RCC 7860 (cell line): ENCODE results near the gene URI1.
A peak's percentile ranks its signal among the peaks of the same experiment; 100 is the strongest.
"Not testable (repeated sequence)": the region's sequence is repeated elsewhere in the genome, so short reads cannot be mapped to it uniquely, and the experiment has no call there.

ENCODE experiments used
- DNase-seq: peaks from one replicate; pipeline ENCODE4 v3.0.0-alpha.2; 2015; ENCODE audit warnings: low spot score
- FAIRE-seq: peaks from 2 replicates; lab custom pipeline; 2012; peaks lifted over from hg19 to GRCh38; lab: Jason Lieb, UNC

Gene URI1

GRCh38 chr19:30017172-30017571 is 75.1 kb downstream of the URI1 start:
- FAIRE-seq (no peak), DNase-seq (no peak)

DNA sequence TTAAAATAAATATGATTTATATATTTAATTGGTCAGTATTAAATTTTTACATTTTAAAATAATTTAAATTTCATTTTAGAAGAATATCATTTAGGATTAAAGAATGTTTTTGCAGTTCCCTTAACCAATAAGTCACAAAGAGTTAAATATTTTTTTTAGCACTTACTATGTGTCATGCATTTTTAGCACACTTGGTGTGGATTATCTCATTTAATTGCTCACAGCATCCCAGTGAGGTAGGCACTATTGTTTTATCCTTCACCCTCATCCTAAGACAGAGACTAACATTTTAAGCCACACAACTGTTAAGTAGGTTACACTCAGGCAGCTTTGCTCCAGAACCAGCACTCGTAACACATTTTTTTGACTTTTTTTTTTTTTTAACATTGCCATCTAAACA is 78.2 kb downstream of the URI1 start:
- no peak for FAIRE-seq
- no peak for DNase-seq

DNA sequence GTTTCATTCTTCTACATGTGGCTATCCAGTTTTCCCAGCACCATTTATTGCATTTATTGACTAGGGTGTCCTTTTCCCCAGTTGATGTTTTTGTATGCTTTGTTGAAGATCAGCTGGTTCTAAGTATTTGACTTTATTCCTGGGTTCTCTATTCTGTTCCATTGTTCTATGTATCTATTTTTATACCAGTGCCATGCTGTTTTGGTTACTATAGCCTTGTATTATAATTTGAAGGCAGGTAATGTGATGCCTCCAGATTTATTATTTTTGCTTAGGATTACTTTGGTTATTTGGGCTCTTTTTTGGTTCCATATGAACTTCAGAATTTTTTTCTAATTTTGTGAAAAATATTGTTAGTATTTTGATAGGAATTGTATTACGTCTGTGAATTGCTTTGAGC is 80.6 kb downstream of the URI1 start:
- no peak for FAIRE-seq
- no peak for DNase-seq

- FAIRE-seq (no peak), DNase-seq (no peak)
Observed at GRCh38 chr19:30023330-30023729, 81.3 kb downstream of the URI1 start.

- no peak for FAIRE-seq
Observed at GRCh38 chr19:30024091-30024490, 82.1 kb downstream of the URI1 start.

GRCh38 chr19:30026933-30027332 is 84.9 kb downstream of the URI1 start:
- no peak for FAIRE-seq

More at GRCh38 chr19:30024091-30024490, 82.1 kb downstream of the URI1 start:
- no peak for DNase-seq

GRCh38 chr19:30028118-30028991 is 86.3 kb downstream of the URI1 start:
- FAIRE-seq (no peak), DNase-seq (no peak)

More at GRCh38 chr19:30026933-30027332, 84.9 kb downstream of the URI1 start:
- DNase-seq, result no peak

DNA sequence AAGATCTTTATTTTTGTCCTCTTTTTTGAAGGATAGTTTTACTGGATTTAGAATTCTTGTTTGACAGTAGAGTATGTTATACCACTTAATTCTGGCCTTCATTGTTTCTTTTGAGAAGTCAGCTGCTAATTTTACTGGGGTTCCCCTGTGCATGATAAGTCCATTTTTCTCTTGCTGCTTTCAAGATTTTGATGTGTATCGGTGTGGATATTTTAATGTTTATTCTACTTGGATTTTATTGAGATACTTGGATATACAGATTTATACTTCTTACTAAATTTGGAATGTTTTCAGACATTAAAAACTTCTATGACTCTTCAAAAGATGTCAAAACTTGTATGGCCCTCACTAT is 86.9 kb downstream of the URI1 start:
- DNase-seq, result no peak
- FAIRE-seq, result no peak

DNA sequence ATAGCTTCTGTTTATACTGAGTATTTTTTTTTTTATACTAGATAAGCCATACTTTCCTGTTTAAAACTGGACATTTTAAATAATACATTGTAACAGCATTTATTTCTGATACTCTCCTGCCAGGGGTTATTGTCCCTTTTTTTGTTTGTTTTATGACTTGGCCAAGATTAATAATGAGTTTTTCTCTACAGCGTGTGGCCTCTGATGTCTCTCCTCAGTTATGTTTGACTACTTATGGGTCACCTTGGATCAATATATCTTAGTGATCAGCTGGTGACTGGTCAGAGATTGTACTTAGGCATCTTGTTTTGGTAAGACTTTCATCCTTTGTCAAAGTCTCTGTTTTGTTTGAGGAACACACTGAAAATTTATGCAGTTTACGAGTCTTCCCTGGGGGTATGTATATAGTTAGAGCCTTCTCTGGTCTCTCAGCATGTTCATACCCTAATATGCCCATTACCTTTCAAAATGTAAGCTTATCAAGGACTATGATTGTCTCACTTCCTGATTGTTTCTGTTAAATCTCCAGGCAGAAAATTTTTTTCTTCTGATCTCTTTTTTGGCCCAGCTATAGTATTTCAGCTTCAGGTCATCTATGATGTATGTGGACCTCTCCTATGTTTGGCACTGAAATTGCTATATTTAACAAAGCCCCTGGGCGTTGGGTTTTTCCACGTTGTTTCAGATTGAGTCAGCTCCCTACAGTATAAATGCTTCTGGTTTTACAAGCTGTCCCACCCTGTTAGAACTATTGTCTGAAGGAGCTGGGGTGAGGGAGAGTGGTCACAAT is 87.9 kb downstream of the URI1 start:
- no peak for DNase-seq
- no peak for FAIRE-seq

DNA sequence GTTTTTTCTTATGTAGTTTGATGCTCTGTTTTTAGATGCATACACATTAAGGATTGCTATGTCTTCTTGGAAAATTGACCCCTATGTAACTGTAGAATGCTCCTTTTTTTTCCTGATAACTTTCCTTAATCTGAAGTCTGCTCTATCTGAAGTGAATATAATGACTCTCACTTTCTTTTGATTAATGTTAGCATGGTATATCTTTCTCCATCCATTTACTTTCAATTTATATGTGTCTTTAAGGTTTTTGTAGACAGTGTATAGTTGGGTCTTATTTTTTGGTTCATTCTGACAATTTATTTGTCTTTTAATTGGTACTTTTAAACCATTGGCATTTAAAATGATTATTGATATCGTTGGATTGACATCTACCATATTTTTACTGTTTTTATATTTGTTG is 92.3 kb downstream of the URI1 start:
- no peak for FAIRE-seq
- no peak for DNase-seq

GRCh38 chr19:30036154-30037129 is 94.4 kb downstream of the URI1 start:
- FAIRE-seq, result no peak
- DNase-seq, result no peak

GRCh38 chr19:30037835-30038234 is 95.8 kb downstream of the URI1 start:
- DNase-seq (no peak), FAIRE-seq (no peak)

- not testable (repeated sequence) for FAIRE-seq, DNase-seq
Observed at GRCh38 chr19:30041931-30042330, 99.9 kb downstream of the URI1 start.

DNA sequence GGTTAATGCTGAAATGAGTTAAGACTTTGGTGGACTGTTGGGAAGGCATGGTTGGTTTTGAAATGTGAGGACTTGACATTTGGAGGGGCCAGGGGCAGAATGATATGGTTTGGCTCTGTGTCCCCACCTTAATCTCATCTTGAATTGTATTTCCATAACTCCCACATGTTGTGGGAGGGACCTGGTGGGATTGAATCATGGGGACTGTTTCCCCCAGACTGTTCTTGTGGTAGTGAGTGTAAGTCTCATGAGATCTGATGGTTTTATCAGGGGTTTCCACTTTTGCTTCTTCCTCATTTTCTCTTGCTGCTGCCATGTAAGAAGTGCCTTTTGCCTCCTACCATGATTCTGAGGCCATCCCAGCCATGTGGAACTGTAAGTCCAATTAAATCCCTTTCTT is 101.0 kb downstream of the URI1 start:
- not testable (repeated sequence) for FAIRE-seq, DNase-seq

- no peak for FAIRE-seq
- DNase-seq, result no peak
Observed at GRCh38 chr19:30044273-30045248, 102.5 kb downstream of the URI1 start.

GRCh38 chr19:30046522-30046921 is 104.5 kb downstream of the URI1 start:
- peak; percentile 33 for DNase-seq
- no peak for FAIRE-seq

GRCh38 chr19:30047432-30047831 is 105.4 kb downstream of the URI1 start:
- no peak for DNase-seq
- no peak for FAIRE-seq

- FAIRE-seq (no peak), DNase-seq (no peak)
Observed at GRCh38 chr19:30049226-30049625, 107.2 kb downstream of the URI1 start.

DNA sequence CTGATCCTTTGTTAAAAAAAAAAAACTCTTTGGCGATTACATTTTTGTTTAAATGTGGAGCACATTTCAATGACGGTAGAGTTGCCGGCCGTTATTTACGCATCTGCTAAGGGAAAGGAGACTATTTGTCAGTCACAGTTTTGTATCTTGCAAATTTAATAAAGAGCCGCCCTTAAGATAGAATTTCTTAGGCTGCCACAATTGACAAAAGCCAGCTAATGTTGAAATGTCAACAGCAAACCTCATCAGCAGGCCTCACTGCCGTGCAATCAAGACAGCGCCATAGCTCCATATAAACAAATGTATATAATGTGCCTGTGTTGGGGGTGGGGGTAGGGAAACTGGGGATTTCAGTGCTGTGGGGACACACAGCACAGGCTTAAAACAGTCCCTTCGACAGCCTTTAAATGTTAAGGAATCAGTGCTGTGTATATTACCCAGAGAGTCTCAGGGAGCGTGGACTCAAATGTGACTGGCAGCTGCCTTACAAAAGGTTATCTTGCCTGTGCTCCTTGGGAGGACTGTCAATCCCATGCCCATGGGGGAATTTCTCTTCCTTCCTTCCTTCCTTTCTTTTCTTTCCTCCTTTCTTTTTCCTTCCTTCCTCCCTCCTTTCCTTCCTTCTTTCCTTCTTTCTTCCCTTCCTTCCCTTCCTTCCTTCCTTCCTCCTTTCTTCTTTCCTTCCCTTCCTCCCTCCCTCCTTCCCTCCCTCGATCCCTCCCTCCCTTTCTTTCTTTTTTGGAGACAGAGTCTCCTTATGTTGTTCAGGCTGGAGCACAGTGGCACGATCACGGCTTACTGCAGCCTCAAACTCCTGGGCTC is 108.0 kb downstream of the URI1 start:
- DNase-seq (no peak), FAIRE-seq (no peak)
